ENCODE measurements around the gene RGL3.
"Not testable (repeated sequence)": the region's sequence is repeated elsewhere in the genome, so short reads cannot be mapped to it uniquely, and the experiment has no call there.

Gene RGL3, protein sequence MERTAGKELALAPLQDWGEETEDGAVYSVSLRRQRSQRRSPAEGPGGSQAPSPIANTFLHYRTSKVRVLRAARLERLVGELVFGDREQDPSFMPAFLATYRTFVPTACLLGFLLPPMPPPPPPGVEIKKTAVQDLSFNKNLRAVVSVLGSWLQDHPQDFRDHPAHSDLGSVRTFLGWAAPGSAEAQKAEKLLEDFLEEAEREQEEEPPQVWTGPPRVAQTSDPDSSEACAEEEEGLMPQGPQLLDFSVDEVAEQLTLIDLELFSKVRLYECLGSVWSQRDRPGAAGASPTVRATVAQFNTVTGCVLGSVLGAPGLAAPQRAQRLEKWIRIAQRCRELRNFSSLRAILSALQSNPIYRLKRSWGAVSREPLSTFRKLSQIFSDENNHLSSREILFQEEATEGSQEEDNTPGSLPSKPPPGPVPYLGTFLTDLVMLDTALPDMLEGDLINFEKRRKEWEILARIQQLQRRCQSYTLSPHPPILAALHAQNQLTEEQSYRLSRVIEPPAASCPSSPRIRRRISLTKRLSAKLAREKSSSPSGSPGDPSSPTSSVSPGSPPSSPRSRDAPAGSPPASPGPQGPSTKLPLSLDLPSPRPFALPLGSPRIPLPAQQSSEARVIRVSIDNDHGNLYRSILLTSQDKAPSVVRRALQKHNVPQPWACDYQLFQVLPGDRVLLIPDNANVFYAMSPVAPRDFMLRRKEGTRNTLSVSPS

DNA sequence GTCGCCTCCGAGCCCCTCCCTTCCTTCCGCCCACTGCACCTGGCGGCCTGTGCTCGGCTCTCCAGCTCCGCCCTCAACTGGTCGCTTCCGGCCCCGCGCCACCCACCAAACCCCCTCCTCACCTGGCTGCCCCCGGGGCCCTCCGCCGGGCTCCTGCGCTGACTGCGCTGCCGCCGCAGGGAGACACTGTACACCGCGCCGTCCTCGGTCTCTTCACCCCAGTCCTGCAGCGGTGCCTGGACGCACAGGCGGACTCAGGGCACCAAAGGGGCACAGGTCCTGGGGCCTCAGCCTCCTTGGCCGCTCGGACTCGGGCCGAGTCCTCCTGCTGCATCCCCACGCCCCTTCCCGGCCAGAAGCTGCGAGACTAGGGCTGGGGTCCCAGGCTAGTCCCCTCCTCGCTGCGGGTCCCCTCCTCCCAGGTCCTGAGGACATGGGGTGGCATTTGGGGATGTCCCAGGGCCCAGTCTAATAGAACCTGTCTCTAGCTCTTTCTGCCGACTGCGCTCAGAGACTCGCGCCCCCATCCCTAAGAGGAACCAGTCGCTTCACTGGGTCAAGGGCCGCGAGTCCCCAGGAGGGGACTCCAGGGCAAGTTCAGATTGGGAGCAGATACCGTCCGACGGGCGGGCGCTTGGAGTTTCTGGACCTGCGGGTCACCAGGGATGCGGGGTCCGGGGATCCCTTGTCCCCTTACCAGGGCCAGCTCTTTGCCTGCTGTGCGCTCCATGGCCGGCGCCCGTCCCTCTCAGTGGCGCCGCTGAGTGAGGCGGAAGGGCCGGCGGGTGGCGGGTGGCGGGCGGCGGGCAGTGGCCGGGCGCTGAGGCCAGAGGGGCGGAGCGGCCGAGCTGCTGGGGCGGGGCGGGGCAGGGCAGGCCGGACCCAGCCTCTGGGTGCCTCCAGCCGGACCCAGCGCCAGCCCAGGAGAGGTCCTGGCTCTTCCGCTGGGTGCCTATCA, at the start of gene RGL3:
Gene RGL3 (minus strand): TSS at position 766 of the 958 bp plus-strand sequence. CDS start 36 bp downstream, at position 730.
- DNase-seq, result no peak

DNA sequence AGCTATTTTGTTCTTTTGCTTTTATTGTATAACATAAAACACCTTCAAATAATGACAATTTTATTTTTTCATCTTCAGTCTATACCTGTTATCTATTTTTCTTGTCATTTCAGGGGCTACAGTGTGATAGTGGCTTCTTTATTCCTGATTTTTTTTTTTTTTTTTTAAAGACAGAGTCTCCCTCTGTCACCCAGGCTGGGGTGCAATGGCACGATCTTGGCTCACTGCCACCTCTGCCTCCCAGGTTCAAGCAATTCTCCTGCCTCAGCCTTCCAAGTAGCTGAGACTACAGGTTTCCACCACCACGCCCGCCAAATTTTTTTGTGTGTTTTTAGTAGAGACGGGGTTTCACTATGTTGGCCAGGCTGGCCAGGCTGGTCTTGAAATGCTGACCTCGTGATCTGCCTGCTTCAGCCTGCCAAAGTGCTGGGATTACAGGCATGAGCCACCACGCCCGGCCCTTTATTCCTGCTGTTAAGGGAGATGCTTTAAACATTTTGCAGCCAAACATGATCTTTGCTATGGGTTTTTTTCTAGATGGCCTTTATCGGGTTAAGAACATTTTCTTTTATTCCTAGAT, 49.2 kb upstream of the RGL3 start:
- not testable (repeated sequence) for DNase-seq

DNA sequence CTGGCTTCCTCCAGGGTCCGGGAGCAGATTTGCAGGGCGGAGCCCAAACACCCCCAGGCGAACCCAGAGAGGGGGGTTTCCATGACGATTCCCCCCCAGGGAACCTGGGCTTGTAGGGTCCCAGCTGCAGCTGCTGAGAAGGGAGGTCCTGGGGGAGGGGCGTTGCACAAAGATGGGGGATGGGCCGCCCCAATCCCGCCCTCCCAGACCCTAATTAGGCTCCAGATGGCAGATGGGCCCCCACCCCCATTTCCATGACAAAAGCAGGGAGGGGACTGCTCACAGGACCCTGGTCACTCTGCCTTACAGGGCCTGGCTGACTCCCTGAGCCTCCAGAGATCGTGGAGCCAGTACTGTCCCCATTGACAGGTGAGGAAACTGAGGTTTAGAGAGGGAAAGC, 46.5 kb upstream of the RGL3 start:
- DNase-seq, result no peak

DNA sequence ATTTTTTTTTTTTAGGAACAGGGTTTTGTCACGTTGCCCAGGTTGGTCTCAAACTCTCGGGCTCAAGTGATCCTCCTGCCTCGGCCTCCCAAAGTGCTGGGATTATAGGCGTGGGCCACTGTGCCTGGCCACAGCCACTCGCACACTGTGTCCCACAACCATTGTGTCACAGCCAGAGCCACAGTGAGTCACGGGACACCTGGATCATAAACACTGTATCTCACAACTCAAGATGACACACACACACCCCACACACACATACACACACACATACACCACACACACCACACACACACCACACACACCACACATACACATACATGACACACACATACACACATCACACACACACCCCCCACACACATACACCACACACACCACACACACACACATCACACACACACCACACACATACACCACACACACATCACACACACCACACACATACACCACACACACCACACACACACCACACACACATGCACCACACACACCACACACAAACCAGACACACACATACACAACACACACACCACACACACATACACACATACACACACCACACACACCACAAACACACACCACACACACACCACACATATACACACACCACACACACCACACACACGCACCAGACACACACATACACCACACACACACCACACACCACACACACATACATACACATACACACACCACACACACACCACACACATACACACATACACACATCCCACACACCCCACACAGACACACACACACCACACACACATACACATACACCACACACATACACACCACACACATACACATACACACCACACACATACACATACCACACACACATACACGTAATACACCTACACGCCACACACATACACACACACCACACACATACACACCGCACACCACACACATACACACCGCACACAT, 45.5 kb upstream of the RGL3 start:
- DNase-seq, result no peak

DNA sequence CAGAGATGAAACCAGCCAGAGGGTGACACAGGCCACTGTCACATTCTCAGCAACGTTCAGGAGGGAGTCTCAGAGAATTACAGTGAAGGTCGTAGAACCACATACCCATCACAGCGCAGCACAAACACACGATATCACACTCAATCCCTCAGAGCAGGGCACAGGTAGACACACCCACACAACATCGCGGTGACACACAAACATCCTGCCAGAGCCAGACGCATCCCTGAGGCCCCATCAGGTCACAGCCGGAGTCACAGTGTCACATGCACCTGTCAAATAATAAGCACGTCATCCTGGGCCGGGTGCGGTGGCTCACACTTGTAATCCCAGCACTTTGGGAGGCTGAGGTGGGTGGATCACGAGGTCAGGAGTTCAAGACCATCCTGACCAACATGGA, 44.3 kb upstream of the RGL3 start:
- DNase-seq, result no peak

DNA sequence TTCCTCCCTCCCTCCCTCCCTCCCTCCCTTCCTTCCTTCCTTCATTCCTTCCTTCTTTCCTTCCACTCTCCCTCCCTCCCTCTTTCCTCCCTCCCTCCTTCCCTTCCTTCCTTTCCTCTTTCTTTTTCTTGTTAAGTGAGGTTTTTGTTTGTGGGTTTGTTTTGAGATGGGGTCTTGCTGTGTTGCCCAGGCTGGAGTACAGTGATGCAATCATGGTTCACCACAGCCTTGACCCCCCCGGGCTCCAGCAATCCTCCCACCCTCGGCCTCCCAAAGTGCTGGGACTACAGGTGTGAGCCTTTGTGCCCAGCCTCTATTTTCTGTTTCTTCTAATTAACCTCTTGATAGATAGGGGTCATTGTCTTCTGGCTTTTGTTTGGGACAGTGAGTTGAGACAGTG, 42.3 kb upstream of the RGL3 start:
- DNase-seq, result no peak

DNA sequence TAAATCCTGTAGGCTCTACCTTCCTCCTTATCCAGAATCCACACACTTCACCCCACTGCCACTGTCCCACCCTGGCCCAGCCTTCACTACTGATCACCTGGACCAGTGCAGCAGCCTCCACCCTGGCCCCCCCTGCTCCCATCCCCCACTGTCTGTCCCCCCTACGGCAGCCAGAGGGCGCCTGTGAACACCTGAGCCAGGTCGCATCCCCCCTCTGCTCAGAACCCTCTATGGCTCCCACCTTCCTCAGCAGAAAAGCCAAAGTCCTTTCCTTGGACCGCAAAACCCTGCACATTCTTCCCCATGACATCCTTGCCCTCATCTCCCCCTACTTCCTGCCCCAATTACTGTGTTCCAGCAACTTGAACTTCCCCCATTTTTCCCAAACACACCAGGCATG, 41.1 kb upstream of the RGL3 start:
- no peak for DNase-seq

DNA sequence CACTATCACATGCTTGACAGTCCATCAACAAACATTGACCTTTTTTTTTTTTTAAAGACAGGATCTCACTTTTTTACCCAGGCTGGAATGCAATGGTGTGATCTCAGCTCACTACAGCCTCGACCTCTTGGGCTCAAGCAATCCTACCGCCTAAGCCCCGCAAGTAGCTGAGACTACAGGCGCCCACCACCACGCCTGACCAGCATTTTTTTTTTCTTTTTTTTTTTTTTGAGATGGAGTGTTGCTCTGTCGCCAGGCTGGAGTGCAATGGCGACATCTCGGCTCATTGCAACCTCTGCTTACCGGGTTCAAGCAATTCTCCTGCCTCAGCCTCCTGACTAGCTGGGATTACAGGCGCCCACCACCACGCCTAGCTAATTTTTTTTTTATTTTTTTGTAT, 39.8 kb upstream of the RGL3 start:
- DNase-seq, result not testable (repeated sequence)

DNA sequence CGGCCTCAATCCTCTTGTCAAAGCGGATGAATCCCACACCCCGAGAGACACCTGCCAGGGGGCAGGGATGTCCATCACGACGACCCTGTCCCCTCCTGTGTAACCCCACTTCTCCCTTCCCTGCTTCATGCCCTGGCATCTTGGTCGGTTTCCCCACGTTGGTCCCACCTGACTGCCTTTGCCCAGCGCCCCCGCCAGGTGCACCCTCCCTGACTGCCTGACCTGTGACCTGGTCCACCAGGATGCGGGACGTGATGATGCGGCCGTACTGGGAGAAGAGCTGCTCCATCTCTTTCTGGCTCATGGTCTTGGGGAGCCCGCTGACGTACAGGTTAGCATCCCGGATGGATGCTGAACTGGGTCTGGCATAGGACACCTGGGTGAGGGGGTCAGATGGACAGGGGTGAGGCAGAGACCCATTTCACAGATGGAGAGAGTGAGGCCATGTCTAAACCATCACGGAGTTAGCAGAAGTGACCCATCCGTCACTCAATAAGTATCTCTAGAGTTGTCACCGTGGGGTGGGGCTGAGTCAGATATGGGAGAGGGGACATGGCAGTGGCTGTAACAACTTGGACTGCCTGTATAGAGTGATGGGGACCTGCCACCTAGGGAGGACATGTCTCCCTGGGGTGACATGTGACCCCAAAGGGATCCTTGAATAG, 39.3 kb upstream of the RGL3 start:
- DNase-seq, result no peak

DNA sequence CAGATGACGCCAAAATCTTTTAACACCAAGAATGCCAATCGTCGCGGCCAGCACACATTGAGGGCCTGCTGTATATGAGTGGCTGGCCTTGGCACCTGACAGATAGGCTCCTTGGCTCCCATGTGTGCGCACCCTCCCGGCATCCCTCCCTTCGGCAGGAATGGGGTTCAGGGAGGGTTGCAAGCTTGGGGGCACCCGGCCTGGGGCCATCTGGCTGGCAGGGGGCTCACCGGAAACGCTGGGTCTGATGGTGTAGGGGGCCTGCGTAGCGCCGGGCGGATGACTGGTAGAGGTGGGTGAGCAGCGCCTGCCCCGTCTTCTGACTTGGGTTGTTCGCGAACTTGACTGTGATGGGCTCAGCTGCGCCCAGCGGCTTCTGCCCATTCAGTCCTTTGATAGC, 38.7 kb upstream of the RGL3 start:
- no peak for DNase-seq

DNA sequence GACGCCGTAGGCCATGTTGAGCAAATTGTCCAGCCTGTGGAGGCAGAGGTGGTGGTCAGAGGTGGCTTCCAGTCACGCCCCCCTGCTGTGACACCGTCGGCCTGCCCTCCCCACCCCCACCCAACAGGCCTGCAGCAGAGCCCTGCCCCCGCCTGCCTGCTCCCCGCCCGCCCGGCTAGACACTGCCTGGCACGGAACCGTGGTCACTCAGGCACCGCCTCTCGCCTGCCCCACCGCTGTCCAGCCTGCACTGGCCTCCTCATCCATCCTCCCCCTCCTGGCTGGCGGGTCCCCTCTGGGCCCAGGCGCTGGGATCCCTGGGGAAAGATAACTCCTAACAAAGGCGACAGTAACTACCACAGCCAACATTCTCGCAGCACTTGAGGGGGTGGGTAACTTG, 38.0 kb upstream of the RGL3 start:
- no peak for DNase-seq

DNA sequence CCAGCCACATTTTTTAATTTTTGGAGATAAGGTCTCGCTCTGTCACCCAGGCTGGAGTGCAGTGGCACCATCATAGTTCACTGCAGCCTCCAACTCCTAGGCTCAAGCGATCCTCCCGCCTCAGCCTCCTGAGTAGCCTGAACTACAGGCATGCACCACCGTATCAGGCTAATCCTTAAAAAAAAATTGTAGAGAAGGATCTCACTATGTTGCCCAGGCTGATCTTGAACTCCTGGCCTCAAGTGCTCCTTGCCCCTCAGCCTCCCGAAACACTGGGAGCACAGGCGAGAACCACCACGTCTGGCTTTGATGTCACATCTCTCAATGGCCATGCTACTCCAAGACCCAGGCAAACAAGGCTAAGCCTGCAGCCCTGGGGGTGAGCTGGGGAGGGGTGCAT, 37.5 kb upstream of the RGL3 start:
- no peak for DNase-seq

DNA sequence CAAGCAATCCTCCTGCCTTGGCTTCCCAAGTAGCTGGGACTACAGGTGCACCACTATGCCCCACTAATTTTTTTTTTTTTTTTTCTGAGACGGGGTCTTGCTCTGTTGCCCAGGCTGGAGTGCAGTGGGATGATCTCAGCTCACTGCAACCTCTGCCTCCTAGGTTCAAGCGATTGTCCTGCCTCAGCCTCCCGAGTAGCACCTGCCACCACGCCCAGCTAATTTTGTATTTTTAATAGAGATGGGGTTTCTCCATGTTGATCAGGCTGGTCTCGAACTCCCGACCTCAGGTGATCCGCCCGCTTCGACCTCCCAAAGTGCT, 36.1 kb upstream of the RGL3 start:
- not testable (repeated sequence) for DNase-seq

DNA sequence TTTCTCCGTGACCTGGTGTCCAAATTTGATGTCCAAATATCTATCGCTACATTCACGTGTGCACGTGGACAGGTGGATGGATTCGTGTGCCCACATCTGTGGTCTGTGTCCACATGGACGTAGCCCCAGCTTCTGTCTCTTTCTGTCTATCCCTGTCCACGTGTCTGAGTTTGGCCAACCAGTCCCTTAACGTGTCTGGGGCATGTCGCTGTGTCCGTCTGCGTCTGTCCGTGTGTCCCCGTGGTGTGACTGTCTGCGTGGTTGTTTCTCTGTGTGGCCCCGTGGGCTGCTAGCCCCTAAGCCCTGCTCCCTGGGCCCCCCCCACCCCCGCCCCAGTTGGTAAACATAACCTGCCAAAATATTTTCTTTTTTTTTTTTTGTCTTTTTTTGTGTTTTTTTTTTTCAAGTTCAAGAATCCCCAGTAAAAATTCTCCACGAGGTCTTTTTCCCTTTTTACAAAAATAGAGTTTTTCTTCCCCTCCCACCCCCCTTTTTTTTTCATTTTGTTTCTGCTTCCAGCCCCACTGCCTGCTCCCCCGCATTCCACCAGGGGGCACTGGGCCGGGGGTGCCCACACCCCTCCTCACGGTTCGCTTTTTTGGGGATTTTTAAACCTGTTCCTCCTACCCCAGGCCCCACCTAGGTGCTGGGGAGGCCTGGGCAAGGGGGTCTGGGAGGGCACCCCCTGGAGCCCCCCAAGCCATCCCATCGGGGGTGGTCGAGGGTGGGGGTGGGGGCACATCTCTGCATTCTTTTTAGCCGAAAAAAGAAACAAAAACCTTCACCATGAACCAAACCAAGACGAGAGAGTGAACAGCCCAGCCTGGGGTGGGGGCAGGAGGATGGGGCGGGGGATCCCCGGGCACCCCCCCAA, 34.6 kb upstream of the RGL3 start:
- no peak for DNase-seq

DNA sequence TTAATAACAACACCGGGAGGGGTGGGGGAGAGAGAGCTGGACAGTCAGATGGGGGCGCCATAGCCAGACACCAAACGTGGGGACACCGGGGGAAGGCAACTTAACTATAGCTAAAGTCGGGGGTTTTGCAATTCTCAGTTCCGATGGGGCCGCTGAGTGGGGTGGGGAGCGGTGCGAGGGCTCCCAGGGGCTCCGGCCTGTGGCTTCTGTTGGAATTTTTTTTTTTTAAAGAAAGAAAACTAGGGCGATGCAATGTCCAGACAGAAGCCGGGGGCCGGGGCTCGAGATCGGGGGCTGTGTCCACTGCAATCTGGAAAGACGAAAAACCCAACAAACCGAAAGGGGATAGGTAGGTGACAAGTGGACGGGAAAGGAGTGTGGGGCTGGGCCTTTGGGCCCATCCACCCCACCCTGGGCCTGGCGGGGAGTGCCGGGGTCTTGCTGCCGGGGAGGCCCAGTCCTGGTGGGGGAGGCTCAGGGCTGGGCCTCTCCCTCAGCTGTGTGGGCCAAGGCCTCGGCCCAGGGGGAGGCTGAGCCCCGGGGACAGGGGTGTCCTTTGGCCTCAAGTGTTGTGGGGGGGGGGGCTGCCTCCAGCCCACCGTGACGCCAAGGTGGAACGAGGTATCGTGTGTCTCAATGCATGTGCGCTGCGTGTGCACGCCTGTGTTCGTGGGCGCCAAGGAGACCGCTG, 33.7 kb upstream of the RGL3 start:
- no peak for DNase-seq

DNA sequence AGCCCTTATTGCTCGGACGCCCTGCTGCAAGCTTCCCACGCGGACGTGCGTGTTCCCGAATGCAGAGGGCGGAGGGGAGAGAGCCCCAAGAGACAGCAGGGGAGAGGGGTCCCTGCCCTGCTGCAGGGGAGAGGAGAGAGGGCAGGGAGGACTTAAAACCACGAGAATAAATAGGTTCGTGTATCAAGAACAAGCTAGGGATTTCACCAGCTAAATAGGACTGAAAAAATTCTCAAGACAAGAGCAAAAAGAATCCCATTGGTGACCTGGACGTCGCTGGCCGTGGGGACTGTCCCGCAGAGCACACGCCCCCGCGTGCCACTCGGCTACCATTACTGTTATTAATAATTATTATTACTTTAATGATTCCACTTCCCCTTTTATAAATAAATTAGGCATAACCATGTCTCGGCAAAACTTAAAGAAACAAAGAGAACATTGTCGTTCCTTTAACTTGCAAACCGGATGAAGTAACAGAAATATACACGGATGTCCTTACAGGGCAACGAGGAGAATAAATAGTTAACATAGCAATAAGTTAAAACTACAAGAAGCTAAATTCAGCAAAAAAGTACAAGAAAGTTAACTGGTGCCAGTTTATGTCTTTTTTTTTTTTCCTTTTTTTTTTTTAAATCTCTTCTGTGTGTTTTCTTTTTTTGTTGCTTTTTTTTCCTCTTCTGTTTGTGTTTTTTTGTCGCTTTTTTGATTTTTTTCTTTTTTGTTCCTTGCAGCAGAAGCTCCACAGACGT, 32.9 kb upstream of the RGL3 start:
- no peak for DNase-seq

DNA sequence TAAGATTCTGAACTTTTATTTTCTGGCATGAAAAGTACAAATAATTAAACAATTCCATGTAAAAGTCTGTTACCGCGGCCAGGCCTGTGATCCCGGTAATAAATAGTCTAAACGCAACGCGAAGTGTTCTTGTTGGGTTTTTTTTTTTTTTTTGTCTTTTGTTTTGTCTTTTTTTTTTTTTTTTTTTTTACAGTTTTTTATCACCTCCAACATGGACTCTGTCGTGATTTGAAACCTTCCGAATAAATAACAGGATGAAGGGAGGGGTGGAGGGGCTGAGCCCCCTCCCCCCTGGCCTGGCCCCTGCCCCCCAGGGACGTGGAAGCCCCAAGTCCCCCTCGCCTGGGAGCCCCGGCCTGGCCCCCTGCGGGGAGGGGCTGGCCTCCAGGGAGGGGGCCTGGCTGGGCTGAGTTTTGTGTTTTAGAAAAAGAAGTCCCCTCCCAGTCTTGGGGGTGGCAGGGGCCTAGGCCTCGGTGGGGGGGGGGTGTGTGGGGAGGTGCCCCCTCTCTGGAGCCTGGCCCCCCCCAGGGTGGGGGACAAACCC, 32.3 kb upstream of the RGL3 start:
- DNase-seq, result no peak

DNA sequence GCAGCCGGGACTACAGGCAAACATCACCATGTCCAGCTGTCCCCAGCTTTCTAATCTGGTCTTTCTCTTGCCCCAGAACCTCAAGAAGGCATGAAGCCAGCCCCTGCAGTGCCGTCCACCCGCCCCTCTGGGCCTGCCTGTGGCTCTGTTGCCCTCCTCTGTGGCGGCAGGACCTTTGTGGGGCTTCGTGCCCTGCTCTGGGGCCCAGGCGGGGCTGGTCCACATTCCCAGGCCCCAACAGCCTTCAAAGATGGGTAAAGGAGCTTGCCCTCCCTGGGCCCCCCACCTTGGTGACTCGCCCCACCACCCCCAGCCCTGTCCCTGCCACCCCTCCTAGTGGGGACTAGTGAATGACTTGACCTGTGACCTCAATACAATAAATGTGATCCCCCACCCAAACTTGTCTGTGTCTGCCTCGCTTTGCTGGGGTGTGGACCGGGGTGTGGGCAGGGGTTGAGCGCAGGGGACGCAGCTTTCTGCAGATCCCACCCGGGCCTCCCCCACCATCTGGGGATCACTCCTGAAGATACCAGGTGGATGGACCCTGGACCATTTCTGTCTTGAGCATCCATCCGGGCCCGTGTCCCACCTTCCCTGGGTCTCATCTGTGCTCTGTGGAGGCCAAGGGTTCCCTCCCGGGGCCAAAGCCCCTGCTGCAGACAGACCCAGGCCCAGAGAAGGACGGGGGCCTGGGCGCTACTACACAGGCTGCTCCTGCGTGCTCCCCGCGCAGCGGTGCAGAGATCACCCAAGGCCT, 31.6 kb upstream of the RGL3 start:
- no peak for DNase-seq
